Activated CD4-positive, alpha-beta memory T cell treated with anti-CD3 and anti-CD28 coated beads, Interleukin-2, amount 10 ng/mL, durations not matched to agents 7 days and 5 days (primary cell): Measurements from ENCODE around the gene MTREX. TPM values are rescaled to one million over a fixed set of nuclear protein-coding genes. Genes with fewer than 3 reads are reported as not detected.

ENCODE experiments used
- CTCF ChIA-PET: fragments of 350-600 bp; sonication (Branson Sonifier 250); formaldehyde crosslinking; loops from one replicate; lab custom pipeline; 2021; ENCODE audit warnings: antibody characterized with exemption, inconsistent platforms; lab: Charles Lee
- POLR2A ChIA-PET: fragments of 350-600 bp; sonication (Branson Sonifier 250); formaldehyde crosslinking; loops from one replicate; lab custom pipeline; 2021; ENCODE audit warnings: antibody characterized with exemption; lab: Charles Lee
- DNase-seq: peaks from one replicate; pipeline ENCODE4 v3.0.0-alpha.2; 2020
- H3K27ac Mint-ChIP-seq: one replicate; pipeline ENCODE4 v1.8.0; 2021; ENCODE audit warnings: mild to moderate bottlenecking, mixed read lengths
- H3K27me3 Mint-ChIP-seq: one replicate; pipeline ENCODE4 v1.8.0; 2021; ENCODE audit warnings: mixed read lengths
- H3K36me3 Mint-ChIP-seq: one replicate; pipeline ENCODE4 v1.8.0; 2021; ENCODE audit warnings: low read depth, mixed read lengths
- H3K4me1 Mint-ChIP-seq: one replicate; pipeline ENCODE4 v1.8.0; 2021; ENCODE audit warnings: mixed read lengths
- H3K4me3 Mint-ChIP-seq: one replicate; pipeline ENCODE4 v1.8.0; 2021; ENCODE audit warnings: mild to moderate bottlenecking, mixed read lengths
- H3K9me3 Mint-ChIP-seq: one replicate; pipeline ENCODE4 v1.8.0; 2021; ENCODE audit warnings: mixed read lengths
- total RNA-seq, 2 experiments: library from RNA; stranded (reverse); gene quantifications; one replicate each; pipeline ENCODE4 v1.2.3, GENCODE V29; 2021

The MTREX gene
- 10 to 100 TPM; 69.7 to 71.4 TPM for total RNA-seq

GRCh38 chr5:55307383-55308253 is at the start of gene MTREX, which contains the start of gene DHX29:
TSS of gene MTREX (plus strand) at chr5:55307989. CDS start at chr5:55308014, 25 bp downstream.
TSS of gene DHX29 (minus strand) at chr5:55307694. CDS start at chr5:55307573, 121 bp downstream.
- Mint-ChIP-seq H3K9me3 (peaks cover 2% of the 10 kb centered on the region), H3K4me3 (no peak within 1 kb of the TSS), H3K4me1 (peaks cover 22% of the 10 kb centered on the region), H3K27me3 (no peaks in the 10 kb centered on the region), H3K36me3 (peaks cover 23% of the 10 kb centered on the region), H3K27ac (no peak within 1 kb of the TSS)
- DNase-seq: peak; percentile 91
- ChIA-PET CTCF (interaction anchor here (0.7 to 3.3 kb wide), 11 partner anchors 10 to 384 kb away, joined by 3 to 19 read pairs (median 4); partner anchors contain the start of genes CCNO and CDC20B), POLR2A (interaction anchor here (0.6 to 2.9 kb wide), 20 partner anchors 9 to 1603 kb away, joined by 3 to 19 read pairs (median 4); partner anchors contain the start of genes CCNO and PLPP1)

DNA sequence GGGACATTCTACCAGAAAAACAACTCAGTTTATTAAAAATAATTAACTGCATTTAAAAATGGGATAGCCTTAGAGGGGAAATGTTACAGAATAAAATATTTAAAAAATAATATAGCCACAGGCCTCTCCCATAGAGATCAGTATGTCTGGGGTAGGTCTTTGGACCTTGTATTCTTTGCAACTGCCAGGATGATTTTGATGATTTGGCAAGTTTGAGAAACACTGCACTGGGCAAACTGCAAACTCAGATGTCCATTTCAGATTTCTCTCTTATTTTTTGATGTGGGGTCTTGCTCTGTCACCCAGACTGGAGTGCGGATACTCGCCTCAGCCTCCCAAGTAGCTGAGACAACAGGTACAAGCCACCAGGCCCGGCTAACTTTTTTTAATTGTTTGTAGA is 49.5 kb upstream of the MTREX start:
- H3K9me3 Mint-ChIP-seq: no peaks in the 10 kb centered on the region
- no peaks in the 10 kb centered on the region for H3K27me3 Mint-ChIP-seq
- no peak overlapping the region for H3K4me3 Mint-ChIP-seq
- H3K27ac Mint-ChIP-seq: no peak overlapping the region
- ChIA-PET CTCF (no interaction called here), POLR2A (no interaction called here)
- H3K4me1 Mint-ChIP-seq: no peaks in the 10 kb centered on the region
- H3K36me3 Mint-ChIP-seq: peaks cover 34% of the 10 kb centered on the region
- no peak for DNase-seq

GRCh38 chr5:55276771-55277170 is 31.0 kb upstream of the MTREX start:
- ChIA-PET CTCF (no interaction called here), POLR2A (no interaction called here)
- H3K36me3 Mint-ChIP-seq: peaks cover 38% of the 10 kb centered on the region
- H3K9me3 Mint-ChIP-seq: no peaks in the 10 kb centered on the region
- H3K27me3 Mint-ChIP-seq: no peaks in the 10 kb centered on the region
- no peak for DNase-seq
- no peaks in the 10 kb centered on the region for H3K4me1 Mint-ChIP-seq
- no peak overlapping the region for H3K4me3 Mint-ChIP-seq
- no peak overlapping the region for H3K27ac Mint-ChIP-seq

GRCh38 chr5:55278778-55279177 is 29.0 kb upstream of the MTREX start:
- no peaks in the 10 kb centered on the region for H3K4me1 Mint-ChIP-seq
- POLR2A ChIA-PET: no interaction called here
- no peak overlapping the region for H3K4me3 Mint-ChIP-seq
- H3K36me3 Mint-ChIP-seq: peaks cover 45% of the 10 kb centered on the region
- no peak overlapping the region for H3K27ac Mint-ChIP-seq
- CTCF ChIA-PET: no interaction called here
- no peaks in the 10 kb centered on the region for H3K9me3 Mint-ChIP-seq
- no peak for DNase-seq
- H3K27me3 Mint-ChIP-seq: no peaks in the 10 kb centered on the region

DNA sequence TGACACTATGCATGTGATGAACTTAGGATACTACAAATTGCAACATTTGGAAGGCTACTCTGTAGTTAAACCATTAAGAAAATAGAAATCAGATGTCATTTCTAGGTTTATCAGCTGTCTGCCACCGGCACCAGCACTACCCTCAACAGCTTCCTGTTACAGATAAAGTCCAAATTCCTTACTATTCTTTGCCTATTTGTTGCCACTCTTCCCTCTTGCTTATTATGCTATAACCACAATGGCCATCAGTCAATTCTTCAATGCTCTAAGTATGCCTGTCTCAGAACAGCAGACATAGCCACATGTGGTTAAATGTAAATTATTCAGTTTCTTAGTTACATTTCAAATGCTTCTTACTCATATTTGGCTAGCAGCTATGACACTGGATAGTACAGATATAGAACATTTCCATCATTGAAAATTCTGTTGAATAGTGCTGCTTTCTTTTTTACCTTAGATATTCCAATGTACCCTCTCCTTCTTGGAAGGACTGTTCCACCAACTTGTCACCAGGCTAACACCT is 21.3 kb upstream of the MTREX start:
- Mint-ChIP-seq H3K27me3 (no peaks in the 10 kb centered on the region), H3K4me1 (no peaks in the 10 kb centered on the region), H3K9me3 (no peaks in the 10 kb centered on the region), H3K4me3 (no peak overlapping the region), H3K36me3 (peaks cover 39% of the 10 kb centered on the region), H3K27ac (no peak overlapping the region)
- ChIA-PET CTCF (no interaction called here), POLR2A (no interaction called here)
- DNase-seq: no peak

- no peaks in the 10 kb centered on the region for H3K9me3 Mint-ChIP-seq
- peaks cover 50% of the 10 kb centered on the region for H3K36me3 Mint-ChIP-seq
- H3K4me3 Mint-ChIP-seq: no peak overlapping the region
- H3K27me3 Mint-ChIP-seq: no peaks in the 10 kb centered on the region
- CTCF ChIA-PET: no interaction called here
- H3K4me1 Mint-ChIP-seq: no peaks in the 10 kb centered on the region
- POLR2A ChIA-PET: no interaction called here
- no peak overlapping the region for H3K27ac Mint-ChIP-seq
- no peak for DNase-seq
Measured at GRCh38 chr5:55289808-55290207, 18.0 kb upstream of the MTREX start.

DNA sequence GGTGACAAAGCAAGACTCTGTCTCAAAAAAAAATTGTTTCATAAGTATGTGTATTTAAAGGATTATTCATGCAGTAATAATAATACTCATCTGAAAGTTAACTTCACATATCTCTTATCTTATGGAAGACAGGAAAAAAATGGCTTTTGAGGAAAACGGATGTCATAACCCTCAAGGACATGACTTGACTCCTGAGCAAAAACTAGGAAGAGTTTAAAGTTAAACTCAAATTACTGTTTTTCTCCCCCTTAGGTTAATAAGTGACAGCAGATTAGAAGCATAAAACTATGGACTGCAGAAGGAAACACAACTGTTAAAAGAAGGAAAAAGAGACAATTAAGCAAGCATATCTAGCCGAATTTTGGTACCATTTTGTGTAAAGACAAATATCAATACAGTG is 16.8 kb upstream of the MTREX start:
- Mint-ChIP-seq H3K9me3 (no peaks in the 10 kb centered on the region), H3K27me3 (no peaks in the 10 kb centered on the region), H3K4me1 (no peaks in the 10 kb centered on the region), H3K4me3 (no peak overlapping the region), H3K36me3 (peaks cover 58% of the 10 kb centered on the region), H3K27ac (no peak overlapping the region)
- no peak for DNase-seq
- ChIA-PET POLR2A (no interaction called here), CTCF (no interaction called here)

- H3K36me3 Mint-ChIP-seq: peaks cover 65% of the 10 kb centered on the region
- H3K9me3 Mint-ChIP-seq: no peaks in the 10 kb centered on the region
- no peaks in the 10 kb centered on the region for H3K4me1 Mint-ChIP-seq
- no peak overlapping the region for H3K4me3 Mint-ChIP-seq
- ChIA-PET POLR2A (no interaction called here), CTCF (no interaction called here)
- no peaks in the 10 kb centered on the region for H3K27me3 Mint-ChIP-seq
- no peak overlapping the region for H3K27ac Mint-ChIP-seq
- DNase-seq: no peak
Measured at GRCh38 chr5:55294935-55295334, 12.9 kb upstream of the MTREX start.

DNA sequence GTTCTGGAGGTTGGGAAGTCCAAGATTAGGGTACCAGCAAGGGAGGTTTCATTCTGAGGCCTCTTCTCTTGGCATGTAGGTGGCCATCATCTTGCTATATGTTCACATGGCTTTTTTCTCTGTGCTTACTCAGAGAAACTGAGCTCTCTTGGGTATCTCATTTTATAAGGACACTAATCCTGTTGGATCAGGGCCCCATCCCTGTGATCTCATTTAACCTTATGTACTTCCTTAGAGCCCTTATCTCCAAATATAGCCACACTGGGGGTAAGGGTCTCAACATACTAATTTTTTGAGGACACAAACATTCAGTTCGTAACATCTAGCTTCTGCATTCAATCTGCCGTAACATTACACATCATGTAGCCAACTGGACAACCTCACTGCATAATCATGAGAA is 6.9 kb upstream of the MTREX start:
- DNase-seq: no peak
- H3K9me3 Mint-ChIP-seq: peaks cover 6% of the 10 kb centered on the region
- H3K27me3 Mint-ChIP-seq: no peaks in the 10 kb centered on the region
- peaks cover 45% of the 10 kb centered on the region for H3K36me3 Mint-ChIP-seq
- ChIA-PET POLR2A (no interaction called here), CTCF (no interaction called here)
- no peak overlapping the region for H3K4me3 Mint-ChIP-seq
- H3K27ac Mint-ChIP-seq: no peak overlapping the region
- peaks cover 8% of the 10 kb centered on the region for H3K4me1 Mint-ChIP-seq

DNA sequence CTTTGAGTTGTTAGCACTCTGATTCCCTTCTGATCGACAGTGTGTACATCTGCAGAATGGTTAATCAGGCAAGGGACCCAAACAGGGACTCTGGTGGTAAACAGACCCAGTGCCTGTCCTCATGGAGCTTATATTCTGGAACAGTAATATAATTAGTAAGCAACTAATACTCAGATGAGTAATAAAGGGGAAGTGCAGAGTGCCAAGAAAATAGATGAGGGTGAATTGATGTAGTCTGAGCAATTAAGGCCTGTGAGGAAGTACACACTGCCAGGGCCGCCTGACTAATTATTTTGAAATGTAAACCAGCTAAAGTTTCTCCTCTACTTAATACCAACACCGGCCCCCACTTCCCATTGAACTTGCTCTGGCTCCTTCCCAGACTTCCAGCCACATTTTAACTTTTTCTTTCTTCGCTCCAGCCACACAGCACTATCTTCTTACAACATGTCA is 4.5 kb upstream of the MTREX start:
- CTCF ChIA-PET: interaction anchor here (0.8 to 1.8 kb wide), 4 partner anchors 8 to 132 kb away, joined by 3 to 10 read pairs (median 4); no protein-coding TSS in a partner anchor
- POLR2A ChIA-PET: no interaction called here
- no peaks in the 10 kb centered on the region for H3K27me3 Mint-ChIP-seq
- no peak for DNase-seq
- no peak overlapping the region for H3K4me3 Mint-ChIP-seq
- H3K4me1 Mint-ChIP-seq: peaks cover 8% of the 10 kb centered on the region
- H3K9me3 Mint-ChIP-seq: peaks cover 6% of the 10 kb centered on the region
- peaks cover 30% of the 10 kb centered on the region for H3K36me3 Mint-ChIP-seq
- no peak overlapping the region for H3K27ac Mint-ChIP-seq

GRCh38 chr5:55304584-55304983 is 3.2 kb upstream of the MTREX start:
- CTCF ChIA-PET: interaction anchor here (3.3 kb wide), 1 partner anchor 132 kb away, joined by 15 read pairs; the partner anchor contains the start of gene CDC20B
- H3K4me1 Mint-ChIP-seq: peaks cover 8% of the 10 kb centered on the region
- DNase-seq: no peak

GRCh38 chr5:55305345-55305744 is 2.4 kb upstream of the MTREX start:
- Mint-ChIP-seq H3K36me3 (peaks cover 25% of the 10 kb centered on the region), H3K27ac (no peak overlapping the region), H3K27me3 (no peaks in the 10 kb centered on the region), H3K4me1 (peaks cover 9% of the 10 kb centered on the region), H3K4me3 (no peak overlapping the region), H3K9me3 (peaks cover 6% of the 10 kb centered on the region)
- ChIA-PET CTCF (interaction anchor here (1.2 to 3.3 kb wide), 2 partner anchors 79 to 133 kb away, joined by 4 to 15 read pairs; partner anchors contain the start of gene CDC20B), POLR2A (interaction anchor here (2.9 kb wide), 1 partner anchor 8 kb away, joined by 19 read pairs; no protein-coding TSS in a partner anchor)
- DNase-seq: no peak

More at GRCh38 chr5:55304584-55304983, 3.2 kb upstream of the MTREX start:
- Mint-ChIP-seq H3K36me3 (peaks cover 25% of the 10 kb centered on the region), H3K27ac (no peak overlapping the region), H3K9me3 (peaks cover 6% of the 10 kb centered on the region), H3K4me3 (no peak overlapping the region), H3K27me3 (no peaks in the 10 kb centered on the region)
- POLR2A ChIA-PET: no interaction called here
